Karpas-422 (cell line): ENCODE results near the gene CKS2. TPM values are rescaled to one million over a fixed set of nuclear protein-coding genes. Genes with fewer than 3 reads are reported as not detected.

Experiments used
- DNase-seq: peaks from one replicate; pipeline ENCODE4 v3.0.0-alpha.2; 2015
- H2AFZ ChIP-seq: fragments of 200-600 bp; sonication (generic); 2 replicates; pipeline ENCODE4 v1.6.1; 2014; ENCODE audit warnings: antibody characterized with exemption, low read length, mixed read lengths
- H3K27ac ChIP-seq: fragments of 200-600 bp; sonication (generic); 2 replicates; pipeline ENCODE4 v1.5.1; 2014; ENCODE audit warnings: mild to moderate bottlenecking, low read length, moderate library complexity
- H3K27me3 ChIP-seq: fragments of 200-600 bp; sonication (generic); 2 replicates; pipeline ENCODE4 v1.6.1; 2014; ENCODE audit warnings: low read length, mixed read lengths
- H3K36me3 ChIP-seq: fragments of 200-600 bp; sonication (generic); 2 replicates; pipeline ENCODE4 v1.6.1; 2014; ENCODE audit warnings: low read length, mixed read lengths; ENCODE audit not compliant: insufficient read depth
- H3K4me1 ChIP-seq: fragments of 200-600 bp; sonication (generic); 2 replicates; pipeline ENCODE4 v1.6.1; 2014; ENCODE audit warnings: mild to moderate bottlenecking, low read length, mixed read lengths
- H3K4me2 ChIP-seq: fragments of 200-600 bp; sonication (generic); 2 replicates; pipeline ENCODE4 v1.6.1; 2014; ENCODE audit warnings: low read length, low read depth, mild to moderate bottlenecking; ENCODE audit not compliant: poor library complexity, severe bottlenecking
- H3K4me3 ChIP-seq: fragments of 200-600 bp; sonication (generic); 2 replicates; pipeline ENCODE4 v1.5.1; 2014; ENCODE audit warnings: mild to moderate bottlenecking, antibody characterized with exemption, low read length, mixed read lengths
- H3K79me2 ChIP-seq: fragments of 200-600 bp; sonication (generic); 2 replicates; pipeline ENCODE4 v1.6.1; 2014; ENCODE audit warnings: mild to moderate bottlenecking, low read length, mixed read lengths
- H3K9ac ChIP-seq: fragments of 200-600 bp; sonication (generic); 2 replicates; pipeline ENCODE4 v1.6.0; 2014; ENCODE audit warnings: low read length
- H3K9me2 ChIP-seq: fragments of 200-600 bp; sonication (generic), shearing (Covaris generic); replicated peaks from 2 replicates; pipeline ENCODE4 v1.6.0; 2014; ENCODE audit warnings: mild to moderate bottlenecking, low read length, moderate library complexity; ENCODE audit not compliant: insufficient read depth
- H3K9me3 ChIP-seq: fragments of 300-700, 200-600 bp; sonication (generic); 2 replicates; pipeline ENCODE4 v1.6.1; 2014; ENCODE audit warnings: low read length, mixed read lengths
- H4K20me1 ChIP-seq: fragments of 200-600 bp; sonication (generic); 2 replicates; pipeline ENCODE4 v1.6.1; 2014; ENCODE audit warnings: mild to moderate bottlenecking, antibody characterized with exemption, low read length, low read depth; ENCODE audit not compliant: insufficient read depth
- total RNA-seq: library from RNA; depleted of rRNA; stranded (reverse); fragments of >200 nt; shearing (Covaris generic); gene quantifications from 2 replicates; pipeline ENCODE4 v1.2.3, GENCODE V29; 2014; ENCODE audit warnings: low replicate concordance

Gene CKS2
- total RNA-seq, 1 experiment from 2014 or later: 319 TPM

DNA sequence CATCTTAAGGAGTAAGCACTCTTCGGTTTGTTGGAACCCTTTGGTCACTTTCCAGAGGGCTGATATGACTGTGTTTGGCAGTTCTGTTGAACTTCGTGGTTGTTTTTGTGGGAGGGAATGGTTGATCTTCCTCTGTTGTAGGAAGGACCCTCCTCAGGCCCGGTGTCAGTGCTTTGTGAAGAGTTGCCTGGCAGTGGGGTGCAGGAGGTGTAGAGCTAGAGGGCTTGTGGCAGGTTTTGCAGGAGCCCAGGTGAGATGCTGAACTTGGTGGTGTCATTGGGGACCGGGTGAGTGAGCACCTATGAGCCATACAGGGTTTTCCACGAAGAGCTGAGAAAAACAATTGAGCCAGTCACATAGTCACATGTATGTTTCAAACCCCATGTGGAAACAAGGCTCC, 34.5 kb downstream of the CKS2 start:
- no peak overlapping the region for H3K4me3 ChIP-seq
- H3K4me1 ChIP-seq: no peaks in the 10 kb centered on the region
- 0 out of 2 replicates have a peak, but pooled peaks cover 3% of the 10 kb centered on the region for H3K79me2 ChIP-seq
- H3K36me3 ChIP-seq: peaks cover 53% of the 10 kb centered on the region
- DNase-seq: no peak
- H3K9ac ChIP-seq: no peak overlapping the region
- no peaks in the 10 kb centered on the region for H4K20me1 ChIP-seq
- no peaks in the 10 kb centered on the region for H3K9me3 ChIP-seq
- H3K27ac ChIP-seq: no peak overlapping the region
- H2AFZ ChIP-seq: no peak overlapping the region
- H3K4me2 ChIP-seq: no peak overlapping the region
- no peaks in the 10 kb centered on the region for H3K27me3 ChIP-seq
- H3K9me2 ChIP-seq: no peaks in the 10 kb centered on the region

DNA sequence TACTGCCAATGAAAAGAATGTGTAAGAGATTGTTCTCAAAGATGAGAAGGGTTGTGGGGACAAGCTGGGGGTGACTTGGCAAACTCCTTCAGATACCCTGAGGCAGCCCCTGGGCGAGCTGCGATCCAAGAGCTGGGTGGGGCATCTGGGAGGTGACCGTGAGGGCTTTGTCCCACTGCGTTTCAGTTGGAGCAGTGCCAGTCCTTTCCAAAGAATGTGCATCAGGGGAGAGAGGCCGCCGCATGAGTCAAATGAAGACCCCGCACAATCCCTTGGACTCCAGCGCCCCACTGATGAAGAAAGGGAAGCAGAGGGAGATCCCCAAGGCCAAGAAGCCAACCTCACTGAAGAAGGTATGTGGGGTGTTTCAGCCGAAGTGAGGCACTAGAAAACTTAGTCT, 35.7 kb downstream of the CKS2 start:
- no peak overlapping the region for H3K9ac ChIP-seq
- H3K4me3 ChIP-seq: no peak overlapping the region
- no peak overlapping the region for H3K4me2 ChIP-seq
- H3K27ac ChIP-seq: no peak overlapping the region
- DNase-seq: no peak
- no peaks in the 10 kb centered on the region for H3K9me2 ChIP-seq
- no peaks in the 10 kb centered on the region for H3K27me3 ChIP-seq
- no peak overlapping the region for H2AFZ ChIP-seq
- 0 out of 2 replicates have a peak, but pooled peaks cover 3% of the 10 kb centered on the region for H3K79me2 ChIP-seq
- H3K9me3 ChIP-seq: no peaks in the 10 kb centered on the region
- H4K20me1 ChIP-seq: no peaks in the 10 kb centered on the region
- no peaks in the 10 kb centered on the region for H3K4me1 ChIP-seq
- H3K36me3 ChIP-seq: peaks cover 45% of the 10 kb centered on the region

DNA sequence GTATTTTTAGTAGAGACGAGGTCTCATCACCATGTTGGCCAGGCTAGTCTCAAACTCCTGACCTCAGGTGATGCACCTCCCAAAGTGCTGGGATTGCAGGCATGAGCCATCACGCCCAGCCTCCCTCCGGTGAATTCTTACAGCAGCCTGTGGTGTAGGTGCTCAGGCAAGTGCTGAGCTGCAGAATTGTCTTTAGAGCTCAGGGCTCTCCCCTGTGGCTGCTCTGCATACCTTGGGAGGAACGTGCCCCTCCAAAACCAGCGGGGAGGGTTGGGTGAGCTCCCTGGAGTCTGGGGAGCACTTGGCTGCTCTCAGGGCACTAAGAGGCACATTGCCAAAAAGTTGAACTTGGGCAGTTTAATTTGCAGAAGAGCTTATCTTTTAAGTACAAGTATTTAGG, 36.7 kb downstream of the CKS2 start:
- H3K36me3 ChIP-seq: peaks cover 45% of the 10 kb centered on the region
- H3K9me2 ChIP-seq: no peaks in the 10 kb centered on the region
- DNase-seq: no peak
- no peak overlapping the region for H3K4me2 ChIP-seq
- no peaks in the 10 kb centered on the region for H3K4me1 ChIP-seq
- H3K27ac ChIP-seq: no peak overlapping the region
- H3K4me3 ChIP-seq: no peak overlapping the region
- H2AFZ ChIP-seq: no peak overlapping the region
- H3K9ac ChIP-seq: no peak overlapping the region
- H3K79me2 ChIP-seq: 0 out of 2 replicates have a peak, but pooled peaks cover 3% of the 10 kb centered on the region
- no peaks in the 10 kb centered on the region for H4K20me1 ChIP-seq
- no peaks in the 10 kb centered on the region for H3K9me3 ChIP-seq
- no peaks in the 10 kb centered on the region for H3K27me3 ChIP-seq

DNA sequence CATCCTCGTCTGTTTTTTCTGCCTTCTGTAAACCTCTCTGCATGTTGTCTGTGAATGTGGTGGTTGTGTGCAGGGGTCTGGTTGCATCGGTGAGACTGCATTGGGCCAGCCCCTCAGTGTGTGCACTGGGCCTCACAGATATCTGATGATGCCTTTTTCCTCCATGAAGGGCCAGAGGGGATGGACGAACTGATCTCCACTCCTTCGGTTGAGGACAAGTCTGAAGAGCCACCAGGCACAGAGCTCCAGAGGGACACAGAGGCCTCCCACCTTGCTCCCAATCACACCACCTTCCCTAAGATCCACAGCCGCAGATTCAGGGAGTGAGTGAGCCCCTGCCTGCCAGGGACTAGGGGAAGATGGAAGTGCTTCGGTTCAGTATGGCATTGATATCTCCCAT, 38.6 kb downstream of the CKS2 start:
- no peaks in the 10 kb centered on the region for H3K4me1 ChIP-seq
- no peak overlapping the region for H3K4me3 ChIP-seq
- H2AFZ ChIP-seq: no peak overlapping the region
- no peak overlapping the region for H3K27ac ChIP-seq
- peaks cover 29% of the 10 kb centered on the region; the same call in 1 of the 2 replicates for H3K36me3 ChIP-seq
- H3K9ac ChIP-seq: no peak overlapping the region
- H4K20me1 ChIP-seq: no peaks in the 10 kb centered on the region
- no peaks in the 10 kb centered on the region for H3K9me3 ChIP-seq
- no peak overlapping the region for H3K4me2 ChIP-seq
- H3K27me3 ChIP-seq: no peaks in the 10 kb centered on the region
- no peak for DNase-seq
- H3K9me2 ChIP-seq: no peaks in the 10 kb centered on the region
- H3K79me2 ChIP-seq: no peaks in the 10 kb centered on the region

DNA sequence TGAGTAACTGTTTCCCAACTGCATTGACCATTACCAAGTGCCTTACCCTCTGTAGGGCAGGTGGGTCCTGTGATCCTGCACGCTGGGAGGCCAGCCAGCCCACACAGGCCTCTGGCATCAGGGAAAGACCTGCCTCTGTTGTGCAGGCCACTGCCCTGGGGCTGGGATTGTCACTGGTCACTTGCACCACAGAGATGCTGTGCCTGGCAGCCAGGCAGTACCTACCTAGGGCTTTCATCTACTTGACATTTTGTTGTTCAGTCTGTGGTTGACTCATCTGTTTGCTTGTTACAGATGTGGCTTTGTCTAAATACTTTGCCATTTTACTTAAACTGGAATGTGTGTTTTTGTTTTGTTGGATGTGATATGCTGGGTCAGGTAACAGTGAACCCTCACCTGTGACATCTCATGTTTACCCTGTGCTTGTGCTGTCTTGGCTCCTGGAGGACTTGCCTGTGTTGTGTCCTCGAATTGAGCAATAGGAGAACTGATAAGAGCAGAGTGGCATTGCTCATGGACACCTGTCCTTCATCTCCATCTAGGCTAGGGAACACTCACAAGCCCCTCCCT, 40.1 kb downstream of the CKS2 start:
- H2AFZ ChIP-seq: no peak overlapping the region
- H3K9me2 ChIP-seq: no peaks in the 10 kb centered on the region
- peaks cover 19% of the 10 kb centered on the region; the same call in 1 of the 2 replicates for H3K36me3 ChIP-seq
- no peaks in the 10 kb centered on the region for H3K79me2 ChIP-seq
- no peaks in the 10 kb centered on the region for H3K4me1 ChIP-seq
- no peaks in the 10 kb centered on the region for H4K20me1 ChIP-seq
- no peak overlapping the region for H3K4me3 ChIP-seq
- H3K9me3 ChIP-seq: no peaks in the 10 kb centered on the region
- no peak overlapping the region for H3K9ac ChIP-seq
- DNase-seq: no peak
- no peak overlapping the region for H3K27ac ChIP-seq
- H3K27me3 ChIP-seq: no peaks in the 10 kb centered on the region
- no peak overlapping the region for H3K4me2 ChIP-seq

DNA sequence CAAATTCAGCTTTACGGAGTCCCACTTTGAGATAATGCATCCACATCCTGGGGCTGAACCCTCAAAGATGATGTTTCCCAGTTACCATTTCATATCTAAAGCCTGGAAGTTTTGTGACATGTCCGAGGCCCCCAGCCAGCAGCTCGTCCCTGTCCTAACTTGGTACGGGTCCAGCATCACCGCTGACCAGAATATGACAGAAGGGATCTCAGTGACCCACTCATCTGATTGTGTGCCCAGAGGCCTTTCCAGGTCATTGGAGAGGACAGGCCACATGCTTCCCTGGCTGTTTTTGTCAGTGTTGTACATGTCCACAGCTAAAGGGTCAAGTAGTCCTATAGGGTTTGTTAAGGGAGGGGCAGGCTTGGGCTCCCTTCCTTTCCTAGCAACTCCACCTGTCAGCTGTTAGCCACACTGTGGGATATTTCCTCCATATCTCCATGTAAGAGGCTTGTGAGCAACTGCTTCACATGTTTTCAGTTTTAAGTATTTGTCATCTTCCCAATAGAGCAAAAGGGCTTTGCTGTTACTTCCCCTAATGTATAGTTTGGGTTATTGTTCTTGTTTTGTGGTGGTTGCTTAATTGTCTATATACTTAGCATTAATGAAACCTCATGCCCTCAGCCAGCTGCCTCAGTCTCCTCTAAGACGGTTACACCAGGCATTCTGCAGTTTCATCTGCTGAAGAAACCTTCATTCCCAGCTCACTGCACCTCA, 40.7 kb downstream of the CKS2 start:
- Histone ChIP-seq H3K9me2 (no peaks in the 10 kb centered on the region), H3K36me3 (peaks cover 20% of the 10 kb centered on the region; the same call in 1 of the 2 replicates), H2AFZ (no peak overlapping the region), H3K4me3 (no peak overlapping the region), H3K9me3 (no peaks in the 10 kb centered on the region), H3K27me3 (no peaks in the 10 kb centered on the region), H4K20me1 (no peaks in the 10 kb centered on the region), H3K9ac (no peak overlapping the region), H3K4me1 (no peaks in the 10 kb centered on the region), H3K27ac (no peak overlapping the region), H3K79me2 (no peaks in the 10 kb centered on the region), H3K4me2 (no peak overlapping the region)
- DNase-seq: no peak

DNA sequence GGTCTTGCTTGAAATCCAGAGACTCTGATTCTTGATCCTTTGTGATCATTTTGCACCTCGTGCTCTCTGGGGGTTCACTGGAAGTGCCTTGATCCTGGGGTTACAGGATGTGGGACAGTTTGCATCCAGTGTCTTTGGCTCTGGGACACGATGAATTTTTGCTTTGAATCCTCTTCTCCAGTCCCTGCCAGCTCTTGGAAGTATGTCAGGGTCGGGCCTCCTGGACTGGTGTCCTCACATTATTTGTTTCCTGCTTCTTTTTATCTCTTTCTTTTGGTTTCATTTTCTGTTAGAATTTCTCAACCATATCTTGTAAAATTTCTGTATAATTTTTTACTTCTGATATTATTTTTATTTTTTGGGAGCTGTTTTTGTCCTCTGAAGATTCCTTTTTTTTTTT, 41.5 kb downstream of the CKS2 start:
- Histone ChIP-seq H3K4me2 (no peak overlapping the region), H3K27me3 (no peaks in the 10 kb centered on the region), H3K9me3 (no peaks in the 10 kb centered on the region), H3K9ac (no peak overlapping the region), H3K4me3 (no peak overlapping the region), H2AFZ (no peak overlapping the region), H3K9me2 (no peaks in the 10 kb centered on the region), H3K79me2 (no peaks in the 10 kb centered on the region), H4K20me1 (no peaks in the 10 kb centered on the region), H3K36me3 (peaks cover 21% of the 10 kb centered on the region; the same call in 1 of the 2 replicates), H3K4me1 (no peaks in the 10 kb centered on the region), H3K27ac (no peak overlapping the region)
- no peak for DNase-seq

DNA sequence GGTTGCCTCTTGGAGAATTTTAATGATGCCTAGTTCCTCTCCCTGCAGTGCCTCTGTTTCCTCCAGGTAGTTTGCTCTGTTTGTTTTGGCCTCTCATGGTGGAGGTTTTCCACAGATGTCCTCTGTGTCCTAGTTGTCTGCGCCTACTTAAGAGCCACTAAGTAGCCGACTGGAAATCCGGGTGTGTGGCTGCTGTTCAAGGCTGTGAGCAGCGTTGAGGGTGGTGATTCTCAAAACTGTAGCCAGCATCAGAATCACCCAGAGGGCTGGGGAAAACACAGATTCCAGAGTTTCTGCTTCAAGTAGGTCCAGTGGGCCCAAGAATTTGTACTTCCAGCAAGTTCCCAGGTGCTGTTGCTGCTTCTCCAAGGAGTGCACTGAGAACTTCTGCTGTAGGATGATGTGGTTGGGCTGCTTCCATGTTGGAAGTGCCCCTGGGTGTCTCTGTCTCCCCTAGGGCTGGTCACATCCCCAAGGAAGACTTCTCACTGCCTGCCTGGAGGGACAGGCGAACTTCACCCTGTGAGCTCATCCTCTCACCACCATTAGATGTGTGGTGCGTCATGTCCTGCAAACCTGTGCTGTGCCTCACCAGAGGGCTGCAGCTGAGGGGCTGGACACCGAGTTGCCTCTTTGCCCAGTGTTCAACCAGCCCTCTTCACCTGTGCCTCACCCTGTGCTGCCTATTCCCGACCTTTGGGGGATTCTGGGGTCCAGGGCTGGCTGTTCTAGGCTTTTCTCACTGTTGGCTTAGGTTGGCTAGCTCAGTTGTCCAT, 42.1 kb downstream of the CKS2 start:
- Histone ChIP-seq H2AFZ (no peak overlapping the region), H3K9me3 (no peaks in the 10 kb centered on the region), H3K4me3 (no peak overlapping the region), H3K9me2 (no peaks in the 10 kb centered on the region), H3K4me2 (no peak overlapping the region), H3K27ac (no peak overlapping the region), H3K4me1 (no peaks in the 10 kb centered on the region), H3K36me3 (peaks cover 21% of the 10 kb centered on the region; the same call in 1 of the 2 replicates), H4K20me1 (no peaks in the 10 kb centered on the region), H3K9ac (no peak overlapping the region), H3K79me2 (no peaks in the 10 kb centered on the region), H3K27me3 (no peaks in the 10 kb centered on the region)
- DNase-seq: no peak
